ENCODE measurements around the gene ELOB. TPM values are rescaled to one million over a fixed set of nuclear protein-coding genes. Genes with fewer than 3 reads are reported as not detected.

Gene ELOB
- total RNA-seq, 1 experiment from 2014 or later = 319 TPM

DNA sequence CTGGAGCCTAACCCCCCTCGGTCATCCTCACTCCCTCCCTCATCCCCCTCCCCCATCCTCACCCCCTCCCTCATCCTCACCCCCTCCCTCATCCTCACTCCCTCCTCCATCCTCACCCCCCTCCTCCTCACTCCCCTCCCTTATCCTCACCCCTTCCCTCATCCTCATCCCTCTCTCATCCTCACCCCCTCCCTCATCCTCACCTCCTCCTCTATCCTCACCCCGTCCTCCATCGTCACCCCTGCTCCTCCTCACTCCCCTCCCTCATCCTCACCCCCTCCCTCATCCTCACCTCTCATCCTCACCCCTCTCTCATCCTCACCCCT is 9.7 kb upstream of the ELOB start:
- Histone ChIP-seq H4K20me1 (ENCODE audit: control insufficient read depth, insufficient read depth, insufficient read length) (no peaks in the 10 kb centered on the region), H2BK12ac (ENCODE audit: insufficient read length, low read depth, low read length) (no peak overlapping the region), H3K14ac (ENCODE audit: insufficient read depth, low read length) (no peak overlapping the region), H2BK15ac (ENCODE audit: low read depth, low read length) (no peak overlapping the region), H3T11ph (ENCODE audit: low read length) (no peak overlapping the region), H3K4ac (ENCODE audit: low read depth, low read length) (no peak overlapping the region), H2BK20ac (ENCODE audit: low read depth, low read length, poor library complexity, severe bottlenecking) (no peak overlapping the region), H3K27ac (ENCODE audit: insufficient read length, low read depth, low read length) (no peak overlapping the region), H3K9ac (ENCODE audit: extremely low read depth, insufficient read length, low read length) (no peak overlapping the region), H4K8ac (replicated peaks; ENCODE audit: insufficient read length, low read depth, low read length) (no peak overlapping the region), H3K18ac (ENCODE audit: insufficient read length, low read depth, low read length) (no peak overlapping the region), H4K5ac (ENCODE audit: insufficient read length, low read depth, low read length) (no peak overlapping the region), H3K4me2 (ENCODE audit: insufficient read depth, insufficient read length, low read length) (no peak overlapping the region), H3K79me2 (ENCODE audit: insufficient read depth, low read length) (no peaks in the 10 kb centered on the region; the same call in 1 of the 2 replicates), H2BK5ac (ENCODE audit: insufficient read length, low read length) (no peak overlapping the region), H3K56ac (ENCODE audit: insufficient read length, low read depth, low read length) (no peak overlapping the region), H3K27me3 (ENCODE audit: insufficient read depth, low read length) (no peaks in the 10 kb centered on the region), H2AK5ac (ENCODE audit: insufficient read length, low read length) (no peak overlapping the region), H3K4me1 (ENCODE audit: insufficient read depth, low read length) (no peaks in the 10 kb centered on the region), H2AFZ (ENCODE audit: low read length) (no peak overlapping the region), H3K23me2 (ENCODE audit: insufficient read length, low read depth, low read length, poor library complexity, severe bottlenecking) (no peaks in the 10 kb centered on the region), H3K9me3 (ENCODE audit: control insufficient read depth, low read depth, low read length) (no peaks in the 10 kb centered on the region), H2BK120ac (ENCODE audit: low read depth, low read length, poor library complexity, severe bottlenecking) (no peak overlapping the region), H3K79me1 (ENCODE audit: insufficient read depth, low read depth, low read length, poor library complexity, severe bottlenecking) (no peaks in the 10 kb centered on the region), H3K23ac (ENCODE audit: insufficient read length, low read depth, low read length) (no peak overlapping the region), H4K91ac (ENCODE audit: insufficient read length, low read depth, low read length) (no peak overlapping the region)
- no peak overlapping the region for H3K4me3 Mint-ChIP-seq
- H3K27me3 Mint-ChIP-seq (ENCODE audit: low read depth) = peaks cover 27% of the 10 kb centered on the region
- H3K9me3 Mint-ChIP-seq = no peaks in the 10 kb centered on the region
- H3K36me3 Mint-ChIP-seq (ENCODE audit: insufficient read depth in 1 of 3, low read depth in 3 of 3) = no peaks in the 10 kb centered on the region
- H3K27ac Mint-ChIP-seq = no peak overlapping the region
- no peak for DNase-seq
- no CpG with 5 or more reads among the region's 3 CpGs for WGBS (ENCODE audit: extremely low coverage, insufficient read length, low lambda C conversion rate)
- peaks cover 2 to 17% of the 10 kb centered on the region in 2 experiments; a peak in 3 of 4 replicates for H3K4me1 Mint-ChIP-seq
- TF ChIP-seq, protein P1, sequence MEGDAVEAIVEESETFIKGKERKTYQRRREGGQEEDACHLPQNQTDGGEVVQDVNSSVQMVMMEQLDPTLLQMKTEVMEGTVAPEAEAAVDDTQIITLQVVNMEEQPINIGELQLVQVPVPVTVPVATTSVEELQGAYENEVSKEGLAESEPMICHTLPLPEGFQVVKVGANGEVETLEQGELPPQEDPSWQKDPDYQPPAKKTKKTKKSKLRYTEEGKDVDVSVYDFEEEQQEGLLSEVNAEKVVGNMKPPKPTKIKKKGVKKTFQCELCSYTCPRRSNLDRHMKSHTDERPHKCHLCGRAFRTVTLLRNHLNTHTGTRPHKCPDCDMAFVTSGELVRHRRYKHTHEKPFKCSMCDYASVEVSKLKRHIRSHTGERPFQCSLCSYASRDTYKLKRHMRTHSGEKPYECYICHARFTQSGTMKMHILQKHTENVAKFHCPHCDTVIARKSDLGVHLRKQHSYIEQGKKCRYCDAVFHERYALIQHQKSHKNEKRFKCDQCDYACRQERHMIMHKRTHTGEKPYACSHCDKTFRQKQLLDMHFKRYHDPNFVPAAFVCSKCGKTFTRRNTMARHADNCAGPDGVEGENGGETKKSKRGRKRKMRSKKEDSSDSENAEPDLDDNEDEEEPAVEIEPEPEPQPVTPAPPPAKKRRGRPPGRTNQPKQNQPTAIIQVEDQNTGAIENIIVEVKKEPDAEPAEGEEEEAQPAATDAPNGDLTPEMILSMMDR (conservative IDR thresholded peaks at IDR 0.05) = no peak
